ENCODE results near the gene XRCC3.

The XRCC3 gene

GRCh38 chr14:103714063-103714724 lies 1.1 kb downstream of the XRCC3 start:
- H3K4me3 ChIP-seq (ENCODE audit: low read depth in 1 of 2, low read length in 1 of 2) = peak overlapping the region; percentile 66 to 73
- no peak overlapping the region for H3K27ac ChIP-seq
- no peaks in the 10 kb centered on the region for H3K9me3 ChIP-seq
- TF ChIP-seq CTCF (IDR thresholded peaks at IDR 0.05) = no peak
- peaks cover 13 to 18% of the 10 kb centered on the region in 2 experiments for H3K4me1 ChIP-seq (ENCODE audit: control insufficient read depth in 1 of 2, insufficient read depth in 1 of 2, low read depth in 1 of 2, low read length in 1 of 2)
- H3K36me3 ChIP-seq = peaks cover 7% of the 10 kb centered on the region
- peaks cover 4% of the 10 kb centered on the region for H3K27me3 ChIP-seq

GRCh38 chr14:103713304-103714062 lies 1.8 kb downstream of the XRCC3 start:
- H3K27me3 ChIP-seq = peaks cover 4% of the 10 kb centered on the region
- H3K27ac ChIP-seq = no peak overlapping the region
- H3K9me3 ChIP-seq = no peaks in the 10 kb centered on the region
- no peak for TF ChIP-seq CTCF (IDR thresholded peaks at IDR 0.05)
- peaks cover 13 to 18% of the 10 kb centered on the region in 2 experiments for H3K4me1 ChIP-seq (ENCODE audit: control insufficient read depth in 1 of 2, insufficient read depth in 1 of 2, low read depth in 1 of 2, low read length in 1 of 2)
- H3K36me3 ChIP-seq = peaks cover 12% of the 10 kb centered on the region
- H3K4me3 ChIP-seq (ENCODE audit: low read depth in 1 of 2, low read length in 1 of 2) = no peak overlapping the region

GRCh38 chr14:103712633-103713247 lies 2.5 kb downstream of the XRCC3 start:
- no peaks in the 10 kb centered on the region for H3K9me3 ChIP-seq
- peaks cover 4% of the 10 kb centered on the region for H3K27me3 ChIP-seq
- peaks cover 13 to 18% of the 10 kb centered on the region in 2 experiments for H3K4me1 ChIP-seq (ENCODE audit: control insufficient read depth in 1 of 2, insufficient read depth in 1 of 2, low read depth in 1 of 2, low read length in 1 of 2)
- TF ChIP-seq CTCF (IDR thresholded peaks at IDR 0.05) = no peak
- H3K4me3 ChIP-seq (ENCODE audit: low read depth in 1 of 2, low read length in 1 of 2) = no peak overlapping the region
- peaks cover 20% of the 10 kb centered on the region for H3K36me3 ChIP-seq
- H3K27ac ChIP-seq = no peak overlapping the region

GRCh38 chr14:103711516-103712431 lies 3.5 kb downstream of the XRCC3 start:
- peaks cover 12 to 16% of the 10 kb centered on the region in 2 experiments for H3K4me1 ChIP-seq (ENCODE audit: control insufficient read depth in 1 of 2, insufficient read depth in 1 of 2, low read depth in 1 of 2, low read length in 1 of 2)
- no peaks in the 10 kb centered on the region for H3K9me3 ChIP-seq
- TF ChIP-seq CTCF (IDR thresholded peaks at IDR 0.05) = no peak
- H3K27me3 ChIP-seq = peaks cover 4% of the 10 kb centered on the region
- peaks cover 29% of the 10 kb centered on the region for H3K36me3 ChIP-seq
- H3K4me3 ChIP-seq (ENCODE audit: low read depth in 1 of 2, low read length in 1 of 2) = no peak overlapping the region
- no peak overlapping the region for H3K27ac ChIP-seq

GRCh38 chr14:103710771-103711377 lies 4.4 kb downstream of the XRCC3 start:
- peaks cover 38% of the 10 kb centered on the region for H3K36me3 ChIP-seq
- no peaks in the 10 kb centered on the region for H3K27me3 ChIP-seq
- H3K27ac ChIP-seq = no peak overlapping the region
- no peak overlapping the region for H3K4me3 ChIP-seq (ENCODE audit: low read depth in 1 of 2, low read length in 1 of 2)
- peaks cover 6 to 9% of the 10 kb centered on the region in 2 experiments for H3K4me1 ChIP-seq (ENCODE audit: control insufficient read depth in 1 of 2, insufficient read depth in 1 of 2, low read depth in 1 of 2, low read length in 1 of 2)
- TF ChIP-seq CTCF (IDR thresholded peaks at IDR 0.05) = no peak
- no peaks in the 10 kb centered on the region for H3K9me3 ChIP-seq

Data from neutrophil (primary cell).